Smooth muscle cell of trachea (primary cell): ENCODE measurements around the gene GRB10. TPM values are rescaled to one million over a fixed set of nuclear protein-coding genes. Genes with fewer than 3 reads are reported as not detected.

Source experiments
- total RNA-seq: library from RNA; depleted of rRNA; stranded (reverse); fragments of >200 nt; gene quantifications from 2 replicates; pipeline ENCODE4 v1.2.1, GENCODE V29; 2014

Gene GRB10
- 31.9 and 45.5 TPM in 2 replicates for total RNA-seq

DNA sequence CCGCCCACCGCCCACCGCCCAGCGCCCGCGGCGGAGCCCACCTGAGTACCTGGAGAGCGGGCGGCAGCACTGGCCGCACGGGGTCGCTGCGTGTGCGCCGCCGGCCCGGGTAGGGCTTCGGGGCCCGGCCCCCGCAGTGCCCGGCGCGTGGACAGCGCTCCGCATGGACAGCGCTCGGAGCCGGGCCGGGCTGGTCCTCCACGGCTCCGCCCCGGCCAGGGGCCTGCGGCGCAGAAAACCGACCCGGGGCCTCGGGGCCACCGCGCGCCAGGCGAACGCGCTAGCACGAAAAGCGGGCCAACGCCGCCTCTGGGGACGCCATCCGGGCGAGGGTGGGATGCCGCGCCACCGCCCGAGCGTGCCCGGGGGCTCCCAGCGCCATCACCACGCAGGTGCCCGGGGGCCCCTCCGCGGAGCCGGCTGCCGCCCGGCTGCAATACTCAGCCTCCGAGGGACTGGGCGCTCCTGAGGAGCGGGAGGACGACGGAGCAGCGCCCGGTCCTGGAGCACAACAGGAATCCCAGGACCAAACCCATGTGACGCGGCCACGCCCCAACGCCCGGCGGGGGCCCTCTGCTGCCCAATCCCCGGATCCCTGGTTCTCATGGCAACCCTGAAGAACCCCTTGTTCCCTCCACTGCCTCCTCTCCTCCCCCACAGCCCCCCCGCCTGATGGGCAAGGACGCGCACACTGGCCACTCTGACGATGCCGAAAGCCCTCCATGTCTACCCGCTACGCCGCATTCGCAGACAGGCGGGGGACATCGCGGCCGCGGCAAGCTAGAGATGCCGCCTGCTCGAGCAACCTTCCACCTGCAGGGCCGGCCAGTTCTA is at the start of gene GRB10:
GRB10 (minus strand) TSS at position 522 of the 834 bp plus-strand sequence. CDS start 50,574 bp downstream, outside the sequence.

DNA sequence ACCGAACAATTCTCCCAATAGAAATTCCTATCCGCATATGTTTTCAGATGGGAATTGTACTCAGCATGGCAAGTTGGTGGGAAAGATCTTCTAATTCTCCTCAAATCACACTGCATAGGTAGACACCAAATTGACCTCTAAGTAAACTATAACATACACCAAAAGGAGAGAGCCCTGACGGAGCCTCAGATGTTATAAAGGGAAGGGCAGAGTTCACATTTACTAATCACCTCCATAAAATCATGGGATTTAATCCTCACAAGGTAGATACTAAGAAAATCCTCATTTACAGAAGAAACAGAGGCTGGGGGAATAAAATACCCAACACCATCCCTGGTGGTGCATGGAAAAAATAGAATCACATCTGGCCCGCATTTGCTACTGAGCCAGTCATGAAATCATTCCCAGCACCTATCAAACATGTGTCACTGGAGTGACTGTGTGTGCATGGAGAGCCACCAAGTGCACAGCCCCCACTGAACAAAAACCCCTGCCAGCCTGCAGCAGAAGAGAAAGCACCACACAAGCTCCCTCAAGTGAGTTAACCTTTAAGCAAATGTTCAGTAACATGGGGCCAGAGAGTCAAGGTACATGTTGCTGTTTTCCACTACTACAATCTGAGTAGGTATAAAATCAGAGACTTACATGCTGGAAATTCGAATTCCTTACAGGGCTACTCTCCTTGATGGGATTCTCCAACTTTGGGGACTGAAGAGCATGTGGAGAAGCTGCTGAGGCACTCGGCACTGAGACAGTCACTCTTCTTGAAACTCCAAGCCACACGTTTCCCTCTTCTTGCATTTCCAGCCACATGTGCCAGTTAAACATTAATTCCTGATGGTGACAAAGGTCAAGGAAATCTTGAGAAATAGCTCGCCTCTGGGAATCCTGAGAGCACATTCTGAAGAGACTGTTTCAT is 217.8 kb downstream of the GRB10 start, which contains the start of gene DDC:
DDC (minus strand) TSS at position 766 of the 919 bp plus-strand sequence. CDS start 21,320 bp downstream, outside the sequence.

Other genes starting within 250 kb of the GRB10 start
- not detected in 2 replicates for gene DDC, start 217.5 kb downstream of the GRB10 start, total RNA-seq